GM12872 (cell line): ENCODE measurements around the gene CNNM2.

Experiments used
- TF ChIP-seq, protein P1 (sequence below): IDR thresholded peaks from 3 replicates; pipeline ENCODE4 v1.5.1; 2011; ENCODE audit warnings: low read depth, mild to moderate bottlenecking, low read length, moderate library complexity; ENCODE audit not compliant: insufficient read depth

CNNM2 gene

DNA sequence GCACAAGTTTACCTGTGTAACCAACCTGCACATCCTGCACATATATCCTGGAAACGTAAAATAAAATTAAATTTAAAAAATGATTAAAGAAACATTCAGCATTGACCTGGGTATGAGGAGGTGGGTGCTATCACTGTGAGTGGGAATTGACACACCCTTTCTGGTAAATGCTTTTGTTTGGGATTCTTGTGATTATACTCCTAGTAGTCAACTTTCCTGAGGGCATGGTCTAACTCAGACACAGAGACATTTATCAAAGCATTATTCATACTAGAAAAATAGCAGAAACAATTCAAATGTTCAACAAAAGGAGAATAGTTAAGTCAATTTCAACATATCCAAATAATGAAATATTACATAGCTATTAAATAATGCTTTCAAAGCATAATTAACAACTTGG lies 44.2 kb downstream of the CNNM2 start:
- TF ChIP-seq, protein P1, sequence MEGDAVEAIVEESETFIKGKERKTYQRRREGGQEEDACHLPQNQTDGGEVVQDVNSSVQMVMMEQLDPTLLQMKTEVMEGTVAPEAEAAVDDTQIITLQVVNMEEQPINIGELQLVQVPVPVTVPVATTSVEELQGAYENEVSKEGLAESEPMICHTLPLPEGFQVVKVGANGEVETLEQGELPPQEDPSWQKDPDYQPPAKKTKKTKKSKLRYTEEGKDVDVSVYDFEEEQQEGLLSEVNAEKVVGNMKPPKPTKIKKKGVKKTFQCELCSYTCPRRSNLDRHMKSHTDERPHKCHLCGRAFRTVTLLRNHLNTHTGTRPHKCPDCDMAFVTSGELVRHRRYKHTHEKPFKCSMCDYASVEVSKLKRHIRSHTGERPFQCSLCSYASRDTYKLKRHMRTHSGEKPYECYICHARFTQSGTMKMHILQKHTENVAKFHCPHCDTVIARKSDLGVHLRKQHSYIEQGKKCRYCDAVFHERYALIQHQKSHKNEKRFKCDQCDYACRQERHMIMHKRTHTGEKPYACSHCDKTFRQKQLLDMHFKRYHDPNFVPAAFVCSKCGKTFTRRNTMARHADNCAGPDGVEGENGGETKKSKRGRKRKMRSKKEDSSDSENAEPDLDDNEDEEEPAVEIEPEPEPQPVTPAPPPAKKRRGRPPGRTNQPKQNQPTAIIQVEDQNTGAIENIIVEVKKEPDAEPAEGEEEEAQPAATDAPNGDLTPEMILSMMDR: no peak

DNA sequence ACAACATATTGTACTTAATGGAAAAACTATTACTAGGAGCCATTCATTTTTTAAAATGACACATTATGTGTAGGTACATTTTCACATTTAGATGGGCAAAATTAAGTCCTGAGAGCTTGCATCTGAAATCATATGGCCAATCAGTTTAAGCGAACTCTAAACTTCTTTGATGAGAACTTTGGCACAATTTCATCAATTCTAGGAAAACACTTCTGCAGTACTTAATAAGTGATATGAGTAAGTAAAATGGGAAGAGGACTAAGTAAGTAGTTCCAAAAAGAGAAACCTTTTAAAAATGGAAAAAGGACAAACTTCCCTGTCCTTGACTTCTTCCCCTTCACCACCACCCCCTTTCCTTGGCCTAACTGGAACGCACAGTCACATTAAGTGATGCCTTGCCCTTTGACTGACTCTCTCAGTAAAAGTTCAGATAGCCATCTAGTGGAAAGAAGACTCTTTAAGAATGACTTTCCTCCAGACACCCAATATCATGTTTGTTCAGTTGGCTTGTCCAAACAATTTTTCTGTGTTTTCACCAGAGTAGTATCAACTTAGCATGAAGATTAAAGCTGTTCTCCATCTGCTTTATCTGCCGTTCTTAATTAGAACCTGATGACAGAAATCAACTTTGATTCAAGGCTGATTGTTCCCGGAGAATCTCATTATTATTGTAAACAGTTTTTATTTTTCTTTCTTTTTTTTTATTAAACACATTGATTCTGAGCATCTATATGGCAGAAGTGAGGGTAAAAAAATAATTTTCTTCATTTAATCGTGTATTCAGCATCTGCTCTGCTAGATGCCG lies 45.1 kb downstream of the CNNM2 start:
- TF ChIP-seq, protein P1: no peak

DNA sequence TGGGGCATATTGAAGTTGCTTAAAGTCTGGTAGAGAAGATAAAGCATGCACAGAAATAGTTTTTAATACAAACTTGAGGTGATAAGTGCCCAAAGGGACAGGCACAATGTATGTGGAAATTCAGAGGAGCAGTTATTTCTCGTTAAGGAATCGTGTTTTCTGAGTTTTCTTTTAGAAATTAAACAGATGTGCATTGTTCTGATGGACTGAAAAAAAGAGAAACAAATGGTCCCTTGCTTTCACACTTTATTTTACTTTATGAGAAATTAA lies 45.6 kb downstream of the CNNM2 start:
- TF ChIP-seq, protein P1: no peak

DNA sequence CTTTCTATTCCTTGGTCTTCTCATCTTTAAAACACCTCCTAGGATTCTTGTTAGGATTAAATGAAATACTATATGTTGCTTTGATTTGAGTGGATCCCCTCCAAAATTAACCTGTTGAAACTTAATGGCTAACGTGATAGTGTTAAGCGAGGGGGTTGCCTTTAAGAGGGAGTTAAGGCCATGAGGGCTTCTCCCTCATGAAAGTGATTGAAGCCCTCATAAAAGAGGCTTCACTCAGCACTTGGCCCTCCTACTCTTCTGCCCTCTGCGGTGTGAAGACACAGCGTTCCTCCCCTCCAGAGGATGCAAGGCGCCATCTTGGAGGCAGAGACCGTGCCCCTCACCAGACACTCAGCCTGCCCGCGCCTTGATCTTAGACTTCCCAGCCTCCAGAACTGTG lies 46.6 kb downstream of the CNNM2 start:
- TF ChIP-seq, protein P1: no peak

DNA sequence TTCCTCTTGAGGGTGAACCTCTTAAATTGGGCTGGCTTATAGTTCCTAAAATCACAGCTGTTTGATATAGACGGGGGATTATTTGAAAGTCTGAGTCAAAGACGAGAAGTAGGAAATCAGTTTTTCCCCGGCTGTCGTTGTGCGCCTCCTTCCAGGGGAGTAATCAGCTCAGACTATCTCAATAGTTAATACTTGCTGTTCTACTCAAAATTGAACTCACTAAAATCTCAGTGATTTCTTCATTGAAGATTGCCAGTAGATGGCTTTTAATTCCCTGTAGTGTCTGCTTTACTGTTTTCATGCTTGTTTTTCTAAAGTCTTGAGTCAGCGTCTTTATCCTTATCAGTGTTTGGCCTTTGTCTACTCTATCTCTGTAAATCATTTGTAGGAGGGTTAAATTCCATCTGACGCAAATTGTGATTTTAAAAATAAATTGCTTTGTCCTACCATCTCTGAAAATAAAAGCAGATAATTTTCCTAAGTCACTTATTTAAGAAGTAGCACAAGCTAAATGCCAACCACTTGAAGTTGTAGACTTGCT lies 47.3 kb downstream of the CNNM2 start:
- TF ChIP-seq, protein P1: no peak

DNA sequence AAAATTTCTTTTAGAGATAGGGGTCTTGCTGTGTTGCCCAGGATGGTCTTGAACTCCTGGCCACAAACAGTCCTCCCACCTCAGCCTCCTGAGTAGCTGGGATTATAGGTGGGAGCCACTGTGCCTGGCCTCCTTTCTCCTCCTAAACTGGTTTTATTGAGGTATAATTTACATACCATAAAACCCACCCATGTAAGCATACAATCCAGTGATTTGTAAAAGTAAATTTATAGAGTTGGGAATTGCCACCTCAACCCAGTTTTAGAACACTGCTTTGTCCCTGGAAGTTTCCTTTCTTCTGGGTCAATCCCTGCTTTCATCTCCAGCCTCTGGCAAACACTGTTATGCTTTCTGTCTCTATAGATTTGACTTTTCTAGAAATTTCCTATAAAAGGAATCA lies 49.0 kb downstream of the CNNM2 start:
- TF ChIP-seq, protein P1: no peak

DNA sequence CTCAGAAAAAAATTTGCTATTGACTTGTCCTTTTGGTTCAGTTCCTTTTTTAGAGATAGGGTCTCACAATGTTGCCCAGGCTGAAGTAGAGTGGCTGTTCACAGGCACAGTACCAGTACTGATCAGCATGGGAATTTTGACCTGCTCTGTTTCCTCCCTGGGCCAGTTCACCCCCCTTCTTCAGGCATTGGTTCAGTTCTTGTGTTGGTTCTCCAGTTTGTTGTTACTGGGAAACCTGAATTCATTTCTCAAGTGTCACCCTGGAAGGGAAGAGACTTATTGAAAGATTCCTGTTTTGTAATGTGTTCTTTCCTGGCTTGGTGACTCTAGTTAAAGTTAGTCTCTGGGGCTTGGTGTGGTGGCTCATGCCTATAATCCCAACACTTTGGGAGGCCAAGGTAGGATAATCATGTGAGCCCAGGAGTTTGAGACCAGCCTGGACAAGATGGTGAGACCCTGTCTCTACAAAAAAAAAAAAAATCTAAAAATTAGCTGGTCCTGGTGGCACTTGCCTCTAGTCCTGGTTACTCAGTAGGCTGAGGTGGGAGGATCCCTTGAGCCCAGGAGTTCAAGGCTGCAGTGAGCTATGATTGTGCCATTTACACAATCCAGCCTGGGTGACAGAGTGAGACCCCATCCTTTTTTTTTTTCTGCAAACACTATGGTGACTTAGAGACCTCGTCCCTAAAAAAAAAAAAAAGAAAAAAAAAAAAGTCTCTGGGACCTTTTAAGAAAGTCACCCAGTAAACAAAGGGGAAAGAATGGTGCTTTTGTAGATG lies 52.7 kb downstream of the CNNM2 start:
- TF ChIP-seq, protein P1: no peak
